Measurements from ENCODE around the gene SENP3.

- TF ChIP-seq CTCF (IDR thresholded peaks at IDR 0.05) = no peak
- no peak for TF ChIP-seq POLR2A (IDR thresholded peaks at IDR 0.05)
These were observed 59.1 kb downstream of the SENP3 start for GRCh38 chr17:7620835-7621234.
